Gastroesophageal sphincter (tissue), 4 donors: ENCODE measurements around the gene LDLRAD4. TPM values are rescaled to one million over a fixed set of nuclear protein-coding genes. Genes with fewer than 3 reads are reported as not detected.
"Not testable (repeated sequence)": the region's sequence is repeated elsewhere in the genome, so short reads cannot be mapped to it uniquely, and the experiment has no call there.

Experiments
- ATAC-seq: fragments of 150-250 bp; one replicate; pipeline ENCODE4 v1.9.1; 2016; ENCODE audit warnings: mild to moderate bottlenecking, moderate library complexity
- H3K27ac ChIP-seq, 4 donors: fragments of 200-600 bp; sonication (generic) in 3 of 4; 1 replicate in 3 of 4; 2 replicates in 1 of 4; pipeline ENCODE4 v1.5.1; 2016 to 2019
- H3K27me3 ChIP-seq: fragments of 200-600 bp; sonication (generic); one replicate; pipeline ENCODE4 v1.5.1; 2019
- H3K36me3 ChIP-seq, 2 donors: fragments of 200-600 bp; sonication (generic); one replicate each; pipeline ENCODE4 v1.5.1; 2019; ENCODE audit warnings: control low read depth in 1 of 2
- H3K4me1 ChIP-seq, 3 donors: fragments of 200-600 bp; sonication (generic); 1 replicate in 2 of 3; 2 replicates in 1 of 3; pipeline ENCODE4 v1.5.1; 2016 to 2019; ENCODE audit warnings: control low read depth in 2 of 3
- H3K4me3 ChIP-seq, 2 donors: fragments of 200-600 bp; sonication (generic); one replicate each; pipeline ENCODE4 v1.5.1; 2019; ENCODE audit warnings: mild to moderate bottlenecking in 1 of 2, moderate library complexity in 1 of 2
- H3K9me3 ChIP-seq, 3 donors: fragments of 200-600 bp; sonication (generic); one replicate each; pipeline ENCODE4 v1.5.1; 2017 to 2019; ENCODE audit warnings: control low read depth in 2 of 3
- EP300 ChIP-seq: sonication (generic); formaldehyde crosslinking; IDR thresholded peaks from one replicate; pipeline ENCODE4 v1.6.1; 2017; ENCODE audit warnings: antibody characterized with exemption, mild to moderate bottlenecking
- POLR2A ChIP-seq, 2 donors: fragments of 450-650 bp; IDR thresholded peaks; one replicate each; pipeline ENCODE4 v1.6.1; 2017; ENCODE audit warnings: antibody characterized with exemption in 2 of 2, mild to moderate bottlenecking in 2 of 2, moderate library complexity in 1 of 2
- POLR2AphosphoS5 ChIP-seq: sonication (generic); formaldehyde crosslinking; IDR thresholded peaks from one replicate; pipeline ENCODE4 v1.6.1; 2017; ENCODE audit warnings: antibody characterized with exemption
- WGBS, 2 donors: methylation state at CpG; one replicate each; pipeline ENCODE4 v1.1.5; 2018; ENCODE audit warnings: low coverage in 1 of 2; 5-methylcytosine and 5-hydroxymethylcytosine counted together
- small RNA-seq, 4 donors: library from RNA; depleted of rRNA; stranded (forward); fragments of <200 nt; gene quantifications; one replicate each; pipeline ENCODE3, GENCODE V24; 2016
- total RNA-seq, 4 donors: library from RNA; depleted of rRNA; stranded (reverse); fragments of >200 nt; gene quantifications; one replicate each; pipeline ENCODE4 v1.1.0, GENCODE V29; 2016
- TF ChIP-seq, protein P1 (sequence below), 4 experiments: fragments of 200-600 bp in 2 of 4; fragments of 450-650 bp in 2 of 4; sonication (generic) in 1 of 4; IDR thresholded peaks; one replicate each; pipeline ENCODE4 v1.5.1; 2017 to 2019; ENCODE audit warnings: antibody characterized with exemption in 4 of 4, mild to moderate bottlenecking in 2 of 4, moderate library complexity in 2 of 4

Gene LDLRAD4
- total RNA-seq, 4 donors from 2014 or later, result 28.1 to 85.9 (median 55.2) TPM

DNA sequence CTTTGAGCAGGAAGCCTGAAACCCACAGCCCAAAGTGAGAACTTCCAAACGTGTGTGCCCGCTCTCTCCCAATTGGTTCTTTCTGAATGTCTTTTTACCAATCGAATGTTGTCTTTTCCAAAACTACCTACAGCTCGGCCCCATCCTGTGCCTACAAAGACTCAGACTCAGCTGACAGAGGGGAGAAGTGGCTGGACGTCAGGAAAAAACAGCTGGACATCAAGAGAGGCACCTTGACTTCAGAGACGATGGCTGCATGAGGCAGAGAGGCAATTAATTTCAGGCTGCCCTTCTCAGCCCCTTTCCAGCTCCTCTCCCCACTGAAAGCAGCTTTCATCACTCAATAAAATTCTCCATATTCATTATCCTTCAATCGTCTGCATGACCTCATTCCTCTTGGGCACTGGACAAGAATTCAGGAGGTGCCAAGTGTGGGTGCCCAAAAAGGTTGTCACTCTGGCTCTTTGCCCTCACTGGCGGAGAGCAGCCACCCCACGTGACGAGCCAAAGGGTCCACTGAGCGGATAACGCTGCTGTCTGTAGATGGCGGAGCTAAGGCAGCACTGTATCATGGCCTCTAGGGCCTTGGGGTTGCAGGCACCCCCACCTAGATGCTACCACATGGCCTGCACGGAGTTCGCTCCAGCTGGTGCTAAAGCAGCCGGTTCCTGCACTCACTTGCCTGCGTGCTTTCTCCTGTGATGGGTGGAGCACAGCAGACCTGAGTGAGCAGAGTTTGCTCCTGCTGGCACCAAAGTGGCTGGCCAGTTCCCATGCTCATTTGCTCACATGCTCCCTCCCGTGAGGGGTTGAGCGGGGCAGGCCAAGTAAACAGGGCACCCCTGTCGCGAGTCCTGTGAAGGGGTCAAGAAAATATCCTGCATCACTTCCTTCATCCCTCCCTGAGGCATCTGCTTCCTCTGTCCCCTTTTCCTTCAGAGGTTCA, 469.9 kb downstream of the LDLRAD4 start:
- TF ChIP-seq, protein P1, sequence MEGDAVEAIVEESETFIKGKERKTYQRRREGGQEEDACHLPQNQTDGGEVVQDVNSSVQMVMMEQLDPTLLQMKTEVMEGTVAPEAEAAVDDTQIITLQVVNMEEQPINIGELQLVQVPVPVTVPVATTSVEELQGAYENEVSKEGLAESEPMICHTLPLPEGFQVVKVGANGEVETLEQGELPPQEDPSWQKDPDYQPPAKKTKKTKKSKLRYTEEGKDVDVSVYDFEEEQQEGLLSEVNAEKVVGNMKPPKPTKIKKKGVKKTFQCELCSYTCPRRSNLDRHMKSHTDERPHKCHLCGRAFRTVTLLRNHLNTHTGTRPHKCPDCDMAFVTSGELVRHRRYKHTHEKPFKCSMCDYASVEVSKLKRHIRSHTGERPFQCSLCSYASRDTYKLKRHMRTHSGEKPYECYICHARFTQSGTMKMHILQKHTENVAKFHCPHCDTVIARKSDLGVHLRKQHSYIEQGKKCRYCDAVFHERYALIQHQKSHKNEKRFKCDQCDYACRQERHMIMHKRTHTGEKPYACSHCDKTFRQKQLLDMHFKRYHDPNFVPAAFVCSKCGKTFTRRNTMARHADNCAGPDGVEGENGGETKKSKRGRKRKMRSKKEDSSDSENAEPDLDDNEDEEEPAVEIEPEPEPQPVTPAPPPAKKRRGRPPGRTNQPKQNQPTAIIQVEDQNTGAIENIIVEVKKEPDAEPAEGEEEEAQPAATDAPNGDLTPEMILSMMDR (IDR thresholded peaks at IDR 0.05), result no peak
- no peak for TF ChIP-seq POLR2A (IDR thresholded peaks at IDR 0.05)
- no peak for TF ChIP-seq EP300
- TF ChIP-seq POLR2AphosphoS5, result no peak
- WGBS, 2 donors, result 82 to 85% methylated on average over 6 to 8 of the region's 21 CpGs
- Histone ChIP-seq H3K27me3 (no peaks in the 10 kb centered on the region), H3K4me3 (no peak overlapping the region), H3K9me3 (no peaks in the 10 kb centered on the region), H3K4me1 (no peaks in the 10 kb centered on the region), H3K27ac (no peak overlapping the region), H3K36me3 (no peaks in the 10 kb centered on the region)
- ATAC-seq, result no peak

DNA sequence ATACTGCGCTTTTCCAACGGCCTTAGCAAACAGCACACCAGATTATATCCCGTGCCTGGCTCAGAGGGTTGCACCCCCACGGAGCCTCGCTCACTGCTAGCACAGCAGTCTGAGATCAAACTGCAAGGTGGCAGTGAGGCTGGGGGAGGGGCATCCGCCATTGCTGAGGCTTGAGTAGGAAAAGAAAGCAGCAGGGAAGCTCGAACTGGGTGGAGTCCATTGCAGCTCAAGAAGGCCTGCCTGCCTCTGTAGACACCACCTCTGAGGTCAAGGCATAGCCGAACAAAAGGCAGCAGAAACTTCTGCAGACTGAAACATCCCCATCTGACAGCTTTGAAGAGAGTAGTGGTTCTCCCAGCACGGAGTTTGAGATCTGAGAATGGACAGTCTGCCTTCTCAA, 471.5 kb downstream of the LDLRAD4 start:
- 83 to 100% methylated on average over 1 of the region's 9 CpGs for WGBS, 2 donors
- H3K36me3 ChIP-seq, H3K27ac ChIP-seq, ATAC-seq, H3K4me3 ChIP-seq, H3K27me3 ChIP-seq, H3K9me3 ChIP-seq, H3K4me1 ChIP-seq: not testable (repeated sequence)

DNA sequence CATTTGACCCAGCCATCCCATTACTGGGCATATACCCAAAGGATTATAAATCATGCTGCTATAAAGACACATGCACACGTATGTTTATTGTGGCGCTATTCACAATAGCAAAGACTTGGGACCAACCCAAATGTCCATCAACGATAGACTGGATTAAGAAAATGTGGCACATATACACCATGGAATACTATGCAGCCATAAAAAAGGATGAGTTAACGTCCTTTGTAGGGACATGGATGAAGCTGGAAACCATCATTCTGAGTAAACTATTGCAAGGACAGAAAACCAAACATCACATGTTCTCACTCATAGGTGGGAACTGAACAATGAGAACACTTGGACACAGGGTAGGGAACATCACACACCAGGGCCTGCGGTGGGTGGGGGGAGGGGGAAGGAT, 476.8 kb downstream of the LDLRAD4 start:
- H3K36me3 ChIP-seq, H3K27ac ChIP-seq, H3K9me3 ChIP-seq, H3K4me1 ChIP-seq, H3K4me3 ChIP-seq, H3K27me3 ChIP-seq, ATAC-seq: not testable (repeated sequence)
- 73 to 88% methylated on average over 2 to 5 of the region's 5 CpGs for WGBS, 2 donors

DNA sequence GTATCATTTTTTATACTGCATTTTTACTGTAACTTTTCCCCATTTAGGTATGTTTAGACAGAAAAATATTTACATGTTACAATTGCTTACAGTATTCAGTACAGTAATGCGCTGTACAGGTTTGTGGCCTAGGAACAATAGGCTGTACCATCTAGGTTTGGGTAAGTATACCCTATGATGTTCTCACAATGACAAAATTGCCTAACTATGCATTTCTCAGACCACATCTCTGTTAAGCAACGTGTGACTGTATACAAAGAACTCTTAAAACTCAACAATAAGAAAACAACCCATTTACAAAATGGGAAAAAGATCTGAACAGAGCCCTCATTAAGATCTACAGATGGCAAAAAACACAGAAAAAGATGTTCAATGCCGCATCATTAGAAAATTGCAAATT, 478.4 kb downstream of the LDLRAD4 start:
- TF ChIP-seq, protein P1 (IDR thresholded peaks at IDR 0.05), result no peak
- TF ChIP-seq EP300, result no peak
- TF ChIP-seq POLR2A (IDR thresholded peaks at IDR 0.05), result no peak
- 92 to 100% methylated on average over 3 of the region's 3 CpGs for WGBS, 2 donors
- H3K4me3 ChIP-seq, result no peak overlapping the region

DNA sequence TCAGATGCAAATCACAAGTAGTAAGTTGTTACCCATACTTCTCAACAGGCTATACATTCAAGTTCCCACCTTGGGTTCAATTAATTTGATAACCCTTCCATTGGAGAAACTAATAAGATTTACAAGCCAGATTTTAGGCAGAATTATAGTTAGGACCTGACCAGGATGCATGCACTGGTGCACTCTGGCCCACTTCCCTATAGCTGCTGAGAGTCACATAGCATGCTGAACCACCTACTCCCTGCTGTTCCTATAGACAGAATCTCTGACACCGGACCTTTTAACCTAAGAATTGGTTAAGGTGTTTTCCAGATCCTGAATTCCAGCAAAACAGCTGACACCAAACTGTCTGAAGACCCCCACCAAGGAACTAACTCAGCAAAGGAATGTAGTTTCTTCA, 481.6 kb downstream of the LDLRAD4 start:
- TF ChIP-seq POLR2AphosphoS5, result no peak
- no peak overlapping the region for H3K27ac ChIP-seq

More for the DNA sequence above, 478.4 kb downstream of the LDLRAD4 start:
- Histone ChIP-seq H3K9me3 (peaks cover 0 to 5% (median 0%) of the 10 kb centered on the region in 3 donors), H3K27ac (no peak overlapping the region), H3K36me3 (no peaks in the 10 kb centered on the region), H3K27me3 (no peaks in the 10 kb centered on the region), H3K4me1 (no peaks in the 10 kb centered on the region)
- no peak for ATAC-seq

More for the DNA sequence above, 481.6 kb downstream of the LDLRAD4 start:
- Histone ChIP-seq H3K4me3 (no peak overlapping the region), H3K9me3 (peaks cover 0 to 5% (median 0%) of the 10 kb centered on the region in 3 donors), H3K27me3 (no peaks in the 10 kb centered on the region), H3K36me3 (no peaks in the 10 kb centered on the region), H3K4me1 (no peaks in the 10 kb centered on the region)
- WGBS, 2 donors, result 100% methylated on average over 1 of the region's 1 CpG
- ATAC-seq, result no peak

Small RNA genes lying within 50 kb of the gene (small RNA-seq; reads per million reads assigned to genes)
- gene MIR4526 (0 reads per million in 4 donors), gene MIR5190 (0 reads per million in 4 donors)

Other genes with a start within 250 kb of the LDLRAD4 start
- 10 to 100 TPM; 16.9 to 28.6 (median 20.0) TPM for gene CEP192, start 227.4 kb upstream of the LDLRAD4 start, total RNA-seq